CD8-positive, alpha-beta memory T cell (primary cell): ENCODE data around the gene INHBC. TPM values are rescaled to one million over a fixed set of nuclear protein-coding genes. Genes with fewer than 3 reads are reported as not detected.
"Not testable (repeated sequence)": the region's sequence is repeated elsewhere in the genome, so short reads cannot be mapped to it uniquely, and the experiment has no call there.

Experiments used
- CTCF ChIA-PET: fragments of 350-600 bp; sonication (Branson Sonifier 250); formaldehyde crosslinking; loops from one replicate; lab custom pipeline; 2021; ENCODE audit warnings: antibody characterized with exemption; lab: Charles Lee
- POLR2A ChIA-PET: fragments of 350-600 bp; sonication (Branson Sonifier 250); formaldehyde crosslinking; loops from one replicate; lab custom pipeline; 2021; ENCODE audit warnings: antibody characterized with exemption; lab: Charles Lee
- DNase-seq, 5 donors: peaks; one replicate each; pipeline versions ENCODE4 v3.0.0 to v3.0.0-alpha.2; 2020 to 2022; ENCODE audit warnings: mixed read lengths in 1 of 5
- H3K27ac ChIP-seq: one replicate; pipeline ENCODE4 v1.7.0; 2013; ENCODE audit warnings: low read depth, mild to moderate bottlenecking, low read length, moderate library complexity
- H3K27me3 ChIP-seq: 2 replicates; pipeline ENCODE4 v1.7.0; 2013; ENCODE audit warnings: low read length, mild to moderate bottlenecking; ENCODE audit not compliant: insufficient read depth, poor library complexity, severe bottlenecking
- H3K36me3 ChIP-seq: 2 replicates; pipeline ENCODE4 v1.7.0; 2013; ENCODE audit warnings: mild to moderate bottlenecking, low read length, moderate library complexity; ENCODE audit not compliant: insufficient read depth
- H3K4me1 ChIP-seq: 2 replicates; pipeline ENCODE4 v1.7.0; 2013; ENCODE audit warnings: mild to moderate bottlenecking, low read length, moderate library complexity; ENCODE audit not compliant: insufficient read depth
- H3K4me3 ChIP-seq: 2 replicates; pipeline ENCODE4 v1.7.0; 2013; ENCODE audit warnings: mild to moderate bottlenecking, low read length
- H3K9me3 ChIP-seq: 2 replicates; pipeline ENCODE4 v1.7.0; 2013; ENCODE audit warnings: mild to moderate bottlenecking, low read length
- H3K27ac Mint-ChIP-seq, 8 donors: one replicate each; pipeline ENCODE4 v1.8.0; 2020 to 2021; ENCODE audit warnings: mixed read lengths in 8 of 8, mild to moderate bottlenecking in 6 of 8, inconsistent platforms in 3 of 8, moderate library complexity in 3 of 8
- H3K27me3 Mint-ChIP-seq, 2 donors: one replicate each; pipeline ENCODE4 v1.8.0; 2020 to 2021; ENCODE audit warnings: mixed read lengths in 2 of 2, mild to moderate bottlenecking in 1 of 2, moderate library complexity in 1 of 2
- H3K36me3 Mint-ChIP-seq, 3 donors: one replicate each; pipeline ENCODE4 v1.8.0; 2020 to 2021; ENCODE audit warnings: mixed read lengths in 3 of 3, inconsistent platforms in 1 of 3, mild to moderate bottlenecking in 1 of 3
- H3K4me1 Mint-ChIP-seq, 3 donors: one replicate each; pipeline ENCODE4 v1.8.0; 2020 to 2021; ENCODE audit warnings: mixed read lengths in 3 of 3, inconsistent platforms in 1 of 3, mild to moderate bottlenecking in 1 of 3
- H3K4me3 Mint-ChIP-seq, 7 donors: one replicate each; pipeline ENCODE4 v1.8.0; 2020 to 2021; ENCODE audit warnings: mixed read lengths in 7 of 7, mild to moderate bottlenecking in 6 of 7, moderate library complexity in 4 of 7, inconsistent platforms in 2 of 7
- H3K9me3 Mint-ChIP-seq, 5 donors: one replicate each; pipeline ENCODE4 v1.8.0; 2020 to 2022; ENCODE audit warnings: mixed read lengths in 5 of 5, mild to moderate bottlenecking in 3 of 5, moderate library complexity in 2 of 5, inconsistent platforms in 1 of 5
- polyA plus RNA-seq: library from polyadenylated mRNA; unstranded; fragments of 300-500 nt; fragmentation: Illumina TruSeq; gene quantifications from one replicate; pipeline ENCODE4 v1.2.3, GENCODE V29; 2021
- total RNA-seq, 2 experiments: library from RNA; stranded (reverse); gene quantifications; one replicate each; pipeline ENCODE4 v1.2.3, GENCODE V29; 2021

INHBC gene
- total and polyA plus RNA-seq, 3 experiments from 2014 or later, result 0.11 TPM; not detected in 1

DNA sequence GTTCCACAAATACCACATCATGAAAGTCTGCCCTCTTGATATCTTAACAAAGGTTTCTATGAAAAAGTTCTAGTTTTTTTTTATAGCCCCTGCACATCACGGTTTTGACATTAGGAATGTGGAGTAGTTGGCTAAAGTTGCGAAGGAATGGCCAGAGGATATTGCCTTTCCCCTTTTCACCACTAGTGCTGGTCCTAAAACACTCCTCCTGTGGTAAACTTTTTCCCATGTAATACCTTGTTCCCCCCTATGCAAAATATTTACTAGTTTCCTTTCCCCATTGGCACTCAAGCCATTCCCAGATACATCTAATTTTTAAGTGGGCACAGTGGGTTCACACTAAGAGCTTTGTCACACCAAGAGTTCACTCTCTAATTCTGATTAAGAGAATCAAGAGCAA lies 37.1 kb upstream of the INHBC start:
- H3K27ac Mint-ChIP-seq, result peak overlapping the region in 6 of 8 donors; percentile 6 to 93 (median 57)
- Histone ChIP-seq H3K36me3 (no peaks in the 10 kb centered on the region), H3K27ac (no peak overlapping the region), H3K27me3 (no peaks in the 10 kb centered on the region), H3K4me3 (no peak overlapping the region), H3K4me1 (no peaks in the 10 kb centered on the region), H3K9me3 (no peaks in the 10 kb centered on the region)
- H3K4me1 Mint-ChIP-seq, result peaks cover 17 to 36% (median 30%) of the 10 kb centered on the region in 3 donors
- ChIA-PET CTCF (interaction anchor here (0.8 kb wide), 1 partner anchor 21 kb away, joined by 3 read pairs; no protein-coding TSS in a partner anchor), POLR2A (interaction anchor here (0.6 kb wide), 1 partner anchor 83 kb away, joined by 8 read pairs; no protein-coding TSS in a partner anchor)
- no peak for DNase-seq
- H3K36me3 Mint-ChIP-seq, result peaks cover 0 to 54% (median 8%) of the 10 kb centered on the region in 3 donors
- H3K4me3 Mint-ChIP-seq, result no peak overlapping the region
- no peaks in the 10 kb centered on the region for H3K27me3 Mint-ChIP-seq
- H3K9me3 Mint-ChIP-seq, result no peaks in the 10 kb centered on the region

DNA sequence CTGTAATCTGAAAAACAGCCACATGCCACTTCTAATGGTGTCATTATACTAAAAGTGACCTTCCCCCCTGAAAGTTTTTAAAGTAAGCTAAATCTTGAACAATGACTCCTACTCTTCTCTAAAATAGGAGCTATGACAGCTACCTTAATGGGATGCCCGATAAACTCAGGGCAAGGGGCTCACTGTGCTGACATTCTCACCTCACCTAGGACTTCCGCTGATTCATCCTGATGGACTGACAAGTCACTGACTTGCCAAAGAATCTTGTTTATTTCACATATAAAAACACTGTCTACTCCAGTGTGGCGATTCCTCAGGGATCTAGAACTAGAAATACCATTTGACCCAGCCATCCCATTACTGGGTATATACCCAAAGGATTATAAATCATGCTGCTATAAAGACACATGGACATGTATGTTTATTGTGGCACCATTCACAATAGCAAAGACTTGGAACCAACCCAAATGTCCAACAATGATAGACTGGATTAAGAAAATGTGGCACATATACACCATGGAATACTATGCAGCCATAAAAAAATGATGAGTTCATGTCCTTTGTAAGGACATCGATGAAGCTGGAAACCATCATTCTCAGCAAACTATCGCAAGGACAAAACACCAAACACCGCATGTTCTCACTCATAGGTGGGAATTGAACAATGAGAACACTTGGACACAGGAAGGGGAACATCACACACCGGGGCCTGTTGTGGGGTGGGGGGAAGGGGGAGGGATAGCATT lies 34.7 kb upstream of the INHBC start:
- peak overlapping the region in 3 of 8 donors; percentile 25 to 73 (median 52) for H3K27ac Mint-ChIP-seq
- CTCF ChIA-PET, result not testable (repeated sequence)
- H3K4me1 Mint-ChIP-seq, result peaks cover 12 to 35% (median 24%) of the 10 kb centered on the region in 3 donors

DNA sequence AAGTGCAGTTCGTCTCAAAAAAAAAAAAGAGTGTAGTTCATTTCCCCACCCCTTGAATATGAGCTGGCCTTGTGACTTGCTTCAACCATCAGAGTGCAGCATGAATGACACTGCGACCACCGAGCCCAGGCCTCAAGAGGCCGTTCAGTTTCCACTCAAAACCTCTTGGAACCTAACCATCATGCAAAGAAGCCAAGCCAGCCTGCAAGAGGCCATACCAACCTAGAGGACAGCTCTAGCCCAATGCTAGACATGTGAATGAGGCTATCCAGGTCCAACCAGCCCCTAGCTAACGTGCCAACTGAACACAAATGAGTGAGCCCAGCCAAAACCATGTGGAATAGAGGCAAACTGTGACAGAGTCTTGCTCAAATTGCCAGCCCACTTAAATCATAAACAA lies 33.4 kb upstream of the INHBC start:
- ChIA-PET CTCF (no interaction called here), POLR2A (no interaction called here)
- Histone ChIP-seq H3K4me3 (no peak overlapping the region), H3K36me3 (no peaks in the 10 kb centered on the region), H3K27ac (no peak overlapping the region), H3K27me3 (no peaks in the 10 kb centered on the region), H3K9me3 (no peaks in the 10 kb centered on the region), H3K4me1 (no peaks in the 10 kb centered on the region)
- Mint-ChIP-seq H3K9me3 (no peaks in the 10 kb centered on the region), H3K27ac (peak overlapping the region in 1 of 8 donors; percentile 47), H3K27me3 (no peaks in the 10 kb centered on the region), H3K4me1 (peaks cover 16 to 42% (median 31%) of the 10 kb centered on the region in 3 donors), H3K36me3 (peaks cover 0 to 28% (median 3%) of the 10 kb centered on the region in 3 donors), H3K4me3 (no peak overlapping the region)
- DNase-seq, result no peak

More for the DNA sequence above, 34.7 kb upstream of the INHBC start:
- H3K36me3 ChIP-seq, POLR2A ChIA-PET, DNase-seq, H3K9me3 Mint-ChIP-seq, H3K4me1 ChIP-seq, H3K27me3 ChIP-seq, H3K27me3 Mint-ChIP-seq, H3K4me3 Mint-ChIP-seq, H3K9me3 ChIP-seq, H3K27ac ChIP-seq, H3K4me3 ChIP-seq: not testable (repeated sequence)
- peaks cover 0 to 37% (median 3%) of the 10 kb centered on the region in 3 donors for H3K36me3 Mint-ChIP-seq

- H3K4me1 ChIP-seq, CTCF ChIA-PET, H3K27ac ChIP-seq, H3K9me3 Mint-ChIP-seq, POLR2A ChIA-PET, H3K9me3 ChIP-seq, H3K36me3 ChIP-seq, H3K27me3 Mint-ChIP-seq, H3K27me3 ChIP-seq, DNase-seq, H3K4me3 Mint-ChIP-seq, H3K27ac Mint-ChIP-seq, H3K4me3 ChIP-seq: not testable (repeated sequence)
- H3K36me3 Mint-ChIP-seq, result peaks cover 0 to 28% (median 5%) of the 10 kb centered on the region in 3 donors
- H3K4me1 Mint-ChIP-seq, result peaks cover 19 to 44% (median 32%) of the 10 kb centered on the region in 3 donors
Measured at GRCh38 chr12:57402156-57402555, 32.4 kb upstream of the INHBC start.

GRCh38 chr12:57404966-57405640 lies 29.5 kb upstream of the INHBC start:
- Mint-ChIP-seq H3K27ac (peak overlapping the region in 3 of 8 donors; percentile 47 to 82 (median 54)), H3K4me1 (peaks cover 15 to 34% (median 34%) of the 10 kb centered on the region in 3 donors)
- POLR2A ChIA-PET, result no interaction called here

GRCh38 chr12:57410534-57410933 lies 24.1 kb upstream of the INHBC start:
- Histone ChIP-seq H3K9me3 (no peaks in the 10 kb centered on the region), H3K36me3 (no peaks in the 10 kb centered on the region), H3K27ac (no peak overlapping the region), H3K4me3 (no peak overlapping the region), H3K4me1 (no peaks in the 10 kb centered on the region), H3K27me3 (no peaks in the 10 kb centered on the region)
- H3K27me3 Mint-ChIP-seq, result peaks cover 0 to 1% of the 10 kb centered on the region in 2 donors
- no peak for DNase-seq
- no peak overlapping the region for H3K4me3 Mint-ChIP-seq
- POLR2A ChIA-PET, result no interaction called here
- peaks cover 21 to 54% (median 53%) of the 10 kb centered on the region in 3 donors for H3K4me1 Mint-ChIP-seq
- no peaks in the 10 kb centered on the region for H3K9me3 Mint-ChIP-seq
- peaks cover 0 to 22% (median 6%) of the 10 kb centered on the region in 3 donors for H3K36me3 Mint-ChIP-seq
- CTCF ChIA-PET, result interaction anchor here (0.8 kb wide), 1 partner anchor 48 kb away, joined by 3 read pairs; no protein-coding TSS in a partner anchor
- H3K27ac Mint-ChIP-seq, result peak overlapping the region in 1 of 8 donors; percentile 38

More at GRCh38 chr12:57404966-57405640, 29.5 kb upstream of the INHBC start:
- Histone ChIP-seq H3K4me3 (no peak overlapping the region), H3K9me3 (no peaks in the 10 kb centered on the region), H3K27me3 (no peaks in the 10 kb centered on the region), H3K27ac (no peak overlapping the region), H3K4me1 (no peaks in the 10 kb centered on the region), H3K36me3 (no peaks in the 10 kb centered on the region)
- no peak overlapping the region for H3K4me3 Mint-ChIP-seq
- no peak for DNase-seq
- H3K9me3 Mint-ChIP-seq, result no peaks in the 10 kb centered on the region
- peaks cover 0 to 13% (median 5%) of the 10 kb centered on the region in 3 donors for H3K36me3 Mint-ChIP-seq
- no peaks in the 10 kb centered on the region for H3K27me3 Mint-ChIP-seq
- CTCF ChIA-PET, result no interaction called here

GRCh38 chr12:57414160-57414559 lies 20.4 kb upstream of the INHBC start:
- H3K9me3 Mint-ChIP-seq, H3K4me3 ChIP-seq, H3K27me3 ChIP-seq, H3K36me3 ChIP-seq, H3K27ac Mint-ChIP-seq, POLR2A ChIA-PET, H3K4me1 ChIP-seq, H3K9me3 ChIP-seq, H3K4me3 Mint-ChIP-seq, DNase-seq, H3K27ac ChIP-seq, H3K27me3 Mint-ChIP-seq: not testable (repeated sequence)
- peaks cover 30 to 69% (median 64%) of the 10 kb centered on the region in 3 donors for H3K4me1 Mint-ChIP-seq
- H3K36me3 Mint-ChIP-seq, result peaks cover 0 to 32% (median 1%) of the 10 kb centered on the region in 3 donors
- CTCF ChIA-PET, result interaction anchor here (0.7 kb wide), 2 partner anchors 44 to 70 kb away, joined by 3 read pairs; no protein-coding TSS in a partner anchor

GRCh38 chr12:57415088-57415487 lies 19.5 kb upstream of the INHBC start:
- ChIA-PET CTCF (no interaction called here), POLR2A (no interaction called here)
- no peak overlapping the region for H3K4me3 ChIP-seq
- no peaks in the 10 kb centered on the region for H3K36me3 ChIP-seq
- Mint-ChIP-seq H3K4me3 (no peak overlapping the region), H3K4me1 (peaks cover 35 to 70% (median 62%) of the 10 kb centered on the region in 3 donors), H3K27ac (peak overlapping the region in 3 of 8 donors; percentile 10 to 69 (median 30)), H3K27me3 (peaks cover 0 to 1% of the 10 kb centered on the region in 2 donors), H3K36me3 (peaks cover 0 to 38% (median 2%) of the 10 kb centered on the region in 3 donors), H3K9me3 (no peaks in the 10 kb centered on the region)
- H3K27me3 ChIP-seq, result no peaks in the 10 kb centered on the region
- H3K4me1 ChIP-seq, result peaks cover 5% of the 10 kb centered on the region
- no peak for DNase-seq
- H3K27ac ChIP-seq, result no peak overlapping the region
- no peaks in the 10 kb centered on the region for H3K9me3 ChIP-seq
